Breast epithelium (tissue), 3 donors: Measurements from ENCODE around the gene UNC79.

Experiments
- CTCF ChIP-seq, 3 donors: fragments of 450-650 bp; IDR thresholded peaks; one replicate each; pipeline ENCODE4 v1.5.1; 2016 to 2017; ENCODE audit warnings: antibody characterized with exemption in 3 of 3, mild to moderate bottlenecking in 3 of 3, moderate library complexity in 3 of 3
- POLR2A ChIP-seq: fragments of 450-650 bp; IDR thresholded peaks from one replicate; pipeline ENCODE4 v1.6.1; 2016; ENCODE audit warnings: antibody characterized with exemption, mild to moderate bottlenecking, moderate library complexity
- POLR2AphosphoS5 ChIP-seq, 3 donors: sonication (generic); formaldehyde crosslinking; IDR thresholded peaks; one replicate each; pipeline ENCODE4 v1.6.1; 2017; ENCODE audit warnings: antibody characterized with exemption in 3 of 3

GRCh38 chr14:93475471-93475870, 44.7 kb downstream of the UNC79 start:
- TF ChIP-seq CTCF (IDR thresholded peaks at IDR 0.05) (no peak), POLR2A (no peak), POLR2AphosphoS5 (IDR thresholded peaks at IDR 0.05) (no peak)
